ENCODE data around the gene RFT1. TPM values are rescaled to one million over a fixed set of nuclear protein-coding genes. Genes with fewer than 3 reads are reported as not detected.

Gene RFT1
- total RNA-seq, 4 donors from 2014 or later = 2.2 to 10.3 (median 8.5) TPM

DNA sequence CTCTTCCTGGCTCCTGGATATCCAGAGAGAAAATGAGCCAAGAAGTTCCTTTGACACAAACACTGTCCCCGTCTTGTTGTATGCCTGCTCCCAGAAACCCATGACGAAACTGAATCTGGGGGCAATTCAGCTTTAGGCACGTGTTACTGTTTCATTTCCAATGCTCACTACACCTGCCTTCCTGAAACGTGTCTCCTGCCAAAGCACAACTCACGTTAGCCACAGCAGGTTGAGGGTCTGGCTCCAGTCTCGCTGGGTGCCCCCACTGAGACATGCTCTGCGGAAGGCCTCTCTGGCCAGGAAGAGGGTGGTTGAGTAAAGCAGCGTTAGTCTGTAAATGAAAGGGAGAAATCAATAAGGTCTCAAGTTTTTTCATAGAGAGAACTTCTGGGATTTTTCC lies 6.7 kb downstream of the RFT1 start:
- H3K36me3 ChIP-seq = peaks cover 0 to 61% (median 28%) of the 10 kb centered on the region in 4 donors
- intact Hi-C loops (cut with DNase I; ENCODE audit: low total_unique reads) (no loop called here), in situ Hi-C loops (cut with MboI; ENCODE audit: low pct_ligation_motif_present in 1 of 4, low pct_unique_long_range_greater_than_20kb in 1 of 4, low sequenced_read_pairs in 3 of 4) (loop anchor here in 1 of 4 donors (25.0 kb wide), 1 partner anchor 589 kb away; no protein-coding TSS in a partner anchor)
- no peak overlapping the region for H3K27ac ChIP-seq
- H3K9me3 ChIP-seq = no peaks in the 10 kb centered on the region
- H3K27me3 ChIP-seq = no peaks in the 10 kb centered on the region
- no peak overlapping the region for H3K4me3 ChIP-seq
- H3K4me1 ChIP-seq = peaks cover 0 to 1% (median 0%) of the 10 kb centered on the region in 4 donors
- no peak for DNase-seq
- no peak for TF ChIP-seq EP300 (IDR thresholded peaks at IDR 0.05; ENCODE audit: low read depth)
- no peak for TF ChIP-seq POLR2AphosphoS5 (IDR thresholded peaks at IDR 0.05)
- TF ChIP-seq, protein P1, sequence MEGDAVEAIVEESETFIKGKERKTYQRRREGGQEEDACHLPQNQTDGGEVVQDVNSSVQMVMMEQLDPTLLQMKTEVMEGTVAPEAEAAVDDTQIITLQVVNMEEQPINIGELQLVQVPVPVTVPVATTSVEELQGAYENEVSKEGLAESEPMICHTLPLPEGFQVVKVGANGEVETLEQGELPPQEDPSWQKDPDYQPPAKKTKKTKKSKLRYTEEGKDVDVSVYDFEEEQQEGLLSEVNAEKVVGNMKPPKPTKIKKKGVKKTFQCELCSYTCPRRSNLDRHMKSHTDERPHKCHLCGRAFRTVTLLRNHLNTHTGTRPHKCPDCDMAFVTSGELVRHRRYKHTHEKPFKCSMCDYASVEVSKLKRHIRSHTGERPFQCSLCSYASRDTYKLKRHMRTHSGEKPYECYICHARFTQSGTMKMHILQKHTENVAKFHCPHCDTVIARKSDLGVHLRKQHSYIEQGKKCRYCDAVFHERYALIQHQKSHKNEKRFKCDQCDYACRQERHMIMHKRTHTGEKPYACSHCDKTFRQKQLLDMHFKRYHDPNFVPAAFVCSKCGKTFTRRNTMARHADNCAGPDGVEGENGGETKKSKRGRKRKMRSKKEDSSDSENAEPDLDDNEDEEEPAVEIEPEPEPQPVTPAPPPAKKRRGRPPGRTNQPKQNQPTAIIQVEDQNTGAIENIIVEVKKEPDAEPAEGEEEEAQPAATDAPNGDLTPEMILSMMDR (IDR thresholded peaks at IDR 0.05) = no peak
- TF ChIP-seq POLR2A (IDR thresholded peaks at IDR 0.05) = no peak
- 90 to 100% methylated on average over 1 to 8 of the region's 8 CpGs for WGBS, 2 donors (ENCODE audit: low coverage in 1 of 2)

DNA sequence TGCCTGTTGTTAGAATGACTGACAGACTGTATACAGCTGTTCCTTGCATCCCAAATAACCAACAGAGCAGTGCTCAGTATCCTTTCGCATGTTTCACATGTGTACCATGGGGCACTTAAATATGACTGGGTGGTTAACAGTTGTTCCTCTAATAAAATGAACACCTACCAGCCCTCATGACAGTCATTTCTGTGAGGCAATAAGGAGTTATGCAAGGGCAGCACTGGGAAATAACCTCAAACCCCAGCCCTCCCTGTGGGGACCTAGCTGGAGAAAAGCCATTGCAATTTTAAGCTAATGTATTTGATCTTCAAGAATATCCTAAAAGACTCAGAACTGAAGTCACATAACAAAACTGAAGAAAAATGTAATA lies 7.3 kb downstream of the RFT1 start:
- in situ Hi-C loops (cut with MboI; ENCODE audit: low pct_ligation_motif_present in 1 of 4, low pct_unique_long_range_greater_than_20kb in 1 of 4, low sequenced_read_pairs in 3 of 4) (loop anchor here in 1 of 4 donors (25.0 kb wide), 1 partner anchor 589 kb away; no protein-coding TSS in a partner anchor), intact Hi-C loops (cut with DNase I; ENCODE audit: low total_unique reads) (no loop called here)
- Histone ChIP-seq H3K27me3 (no peaks in the 10 kb centered on the region), H3K36me3 (peaks cover 0 to 61% (median 30%) of the 10 kb centered on the region in 4 donors), H3K4me3 (no peak overlapping the region), H3K4me1 (no peaks in the 10 kb centered on the region), H3K9me3 (no peaks in the 10 kb centered on the region), H3K27ac (no peak overlapping the region)
- WGBS, 2 donors (ENCODE audit: low coverage in 1 of 2) = 89% methylated on average over 1 of the region's 1 CpG; no CpG with 5 or more reads in 1 of the 2 donors
- no peak for DNase-seq
- TF ChIP-seq EP300 (IDR thresholded peaks at IDR 0.05; ENCODE audit: low read depth) (no peak), POLR2A (IDR thresholded peaks at IDR 0.05) (no peak), POLR2AphosphoS5 (IDR thresholded peaks at IDR 0.05) (no peak)
- TF ChIP-seq, protein P1 (IDR thresholded peaks at IDR 0.05) = no peak

DNA sequence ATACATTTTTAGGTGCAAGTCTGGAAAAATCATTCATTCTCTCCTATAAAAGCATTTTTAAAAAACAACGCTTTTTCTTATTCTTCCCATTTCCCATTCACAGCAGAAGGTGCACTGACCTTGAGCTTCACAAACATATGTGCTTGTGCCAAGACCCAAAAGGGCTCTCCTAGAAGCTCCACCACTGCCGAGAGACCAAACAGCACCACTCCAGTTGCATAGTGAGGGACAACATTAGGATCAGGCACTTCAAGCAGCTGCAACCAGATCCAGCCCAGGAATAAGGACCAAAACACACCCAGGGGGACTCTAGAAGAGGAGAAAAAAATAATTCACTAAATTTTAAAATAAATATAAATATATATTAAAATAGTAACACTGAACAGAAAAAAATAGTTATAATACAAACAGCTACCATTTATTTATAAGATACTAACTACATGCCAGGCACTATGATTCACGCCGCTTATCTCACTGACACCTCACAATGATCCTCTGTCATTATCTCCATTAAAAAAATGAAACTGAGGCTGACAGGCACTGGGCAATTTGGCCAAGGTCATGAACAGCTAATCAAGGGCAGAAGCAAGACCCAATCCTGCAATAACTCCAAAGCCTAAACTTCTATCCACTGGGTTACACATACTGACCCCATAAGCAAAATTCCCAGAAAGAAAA lies 7.8 kb downstream of the RFT1 start:
- H3K4me3 ChIP-seq = no peak overlapping the region
- H3K27ac ChIP-seq = no peak overlapping the region
- intact Hi-C loops (cut with DNase I; ENCODE audit: low total_unique reads) = no loop called here
- peaks cover 0 to 64% (median 32%) of the 10 kb centered on the region in 4 donors for H3K36me3 ChIP-seq
- H3K4me1 ChIP-seq = no peaks in the 10 kb centered on the region
- H3K27me3 ChIP-seq = no peaks in the 10 kb centered on the region
- TF ChIP-seq EP300 (IDR thresholded peaks at IDR 0.05; ENCODE audit: low read depth) (no peak), POLR2AphosphoS5 (IDR thresholded peaks at IDR 0.05) (no peak), POLR2A (IDR thresholded peaks at IDR 0.05) (no peak)
- TF ChIP-seq, protein P1 (IDR thresholded peaks at IDR 0.05) = no peak
- H3K9me3 ChIP-seq = no peaks in the 10 kb centered on the region
- 89 to 95% methylated on average over 4 of the region's 4 CpGs for WGBS, 2 donors (ENCODE audit: low coverage in 1 of 2)
- DNase-seq = no peak
- in situ Hi-C loops (cut with MboI; ENCODE audit: low pct_ligation_motif_present in 1 of 4, low pct_unique_long_range_greater_than_20kb in 1 of 4, low sequenced_read_pairs in 3 of 4) = loop anchor here in 1 of 4 donors (25.0 kb wide), 1 partner anchor 590 kb away; no protein-coding TSS in a partner anchor

DNA sequence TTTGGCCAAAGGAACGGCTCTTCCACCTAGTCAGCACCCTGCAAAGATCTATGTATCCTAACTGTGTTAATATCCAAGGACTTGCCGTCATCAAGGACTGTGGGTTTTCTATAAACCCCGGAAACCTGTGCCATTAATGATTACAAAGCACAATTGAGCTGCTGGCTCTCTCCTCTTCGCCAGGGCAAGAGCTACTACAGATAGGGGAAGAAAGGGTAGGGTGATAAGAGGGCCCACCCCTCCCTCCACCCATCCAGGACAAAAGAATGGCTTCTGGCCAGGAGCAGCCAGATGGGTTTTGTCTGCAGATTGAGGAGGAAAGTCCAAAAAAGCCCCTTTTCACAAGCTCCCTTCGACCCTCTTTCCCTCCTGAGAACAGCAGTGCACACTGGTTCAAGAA lies 9.9 kb downstream of the RFT1 start:
- Histone ChIP-seq H3K27me3 (no peaks in the 10 kb centered on the region), H3K9me3 (no peaks in the 10 kb centered on the region), H3K36me3 (peaks cover 0 to 69% (median 30%) of the 10 kb centered on the region in 4 donors), H3K27ac (no peak overlapping the region), H3K4me1 (no peaks in the 10 kb centered on the region), H3K4me3 (no peak overlapping the region)
- in situ Hi-C loops (cut with MboI; ENCODE audit: low pct_ligation_motif_present in 1 of 4, low pct_unique_long_range_greater_than_20kb in 1 of 4, low sequenced_read_pairs in 3 of 4) = loop anchor here in 1 of 4 donors (25.0 kb wide), 1 partner anchor 592 kb away; no protein-coding TSS in a partner anchor
- intact Hi-C loops (cut with DNase I; ENCODE audit: low total_unique reads) = no loop called here
- TF ChIP-seq EP300 (IDR thresholded peaks at IDR 0.05; ENCODE audit: low read depth) (no peak), POLR2A (IDR thresholded peaks at IDR 0.05) (no peak), POLR2AphosphoS5 (IDR thresholded peaks at IDR 0.05) (no peak)
- TF ChIP-seq, protein P1 (IDR thresholded peaks at IDR 0.05) = no peak
- 88 to 93% methylated on average over 3 to 5 of the region's 5 CpGs for WGBS, 2 donors (ENCODE audit: low coverage in 1 of 2)
- DNase-seq = no peak

All from transverse colon (tissue), 4 donors.